ENCODE results near the gene DVL2.
A peak's percentile ranks its signal among the peaks of the same experiment; 100 is the strongest.

The DVL2 gene

DNA sequence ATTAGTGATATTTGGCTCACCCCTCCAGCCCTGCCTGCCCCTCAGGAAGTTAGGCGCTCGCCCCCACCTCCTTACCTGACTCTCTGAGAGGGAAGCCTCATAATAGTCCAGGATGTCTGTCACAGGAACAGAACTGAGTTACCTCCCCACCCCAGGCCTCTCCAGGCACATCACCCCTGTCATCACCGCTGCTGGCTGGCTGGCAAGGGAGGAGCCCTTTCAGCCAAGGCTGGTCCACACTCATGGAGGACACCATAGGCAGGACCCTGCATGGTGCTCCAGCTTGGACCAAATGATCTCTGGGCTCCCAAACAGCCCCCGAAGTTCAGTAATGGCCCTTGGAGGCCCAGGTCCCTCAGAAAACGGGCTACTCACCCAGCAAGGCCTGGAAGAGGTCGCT, 16.2 kb downstream of the DVL2 start:
- DNase-seq: no peak

DNA sequence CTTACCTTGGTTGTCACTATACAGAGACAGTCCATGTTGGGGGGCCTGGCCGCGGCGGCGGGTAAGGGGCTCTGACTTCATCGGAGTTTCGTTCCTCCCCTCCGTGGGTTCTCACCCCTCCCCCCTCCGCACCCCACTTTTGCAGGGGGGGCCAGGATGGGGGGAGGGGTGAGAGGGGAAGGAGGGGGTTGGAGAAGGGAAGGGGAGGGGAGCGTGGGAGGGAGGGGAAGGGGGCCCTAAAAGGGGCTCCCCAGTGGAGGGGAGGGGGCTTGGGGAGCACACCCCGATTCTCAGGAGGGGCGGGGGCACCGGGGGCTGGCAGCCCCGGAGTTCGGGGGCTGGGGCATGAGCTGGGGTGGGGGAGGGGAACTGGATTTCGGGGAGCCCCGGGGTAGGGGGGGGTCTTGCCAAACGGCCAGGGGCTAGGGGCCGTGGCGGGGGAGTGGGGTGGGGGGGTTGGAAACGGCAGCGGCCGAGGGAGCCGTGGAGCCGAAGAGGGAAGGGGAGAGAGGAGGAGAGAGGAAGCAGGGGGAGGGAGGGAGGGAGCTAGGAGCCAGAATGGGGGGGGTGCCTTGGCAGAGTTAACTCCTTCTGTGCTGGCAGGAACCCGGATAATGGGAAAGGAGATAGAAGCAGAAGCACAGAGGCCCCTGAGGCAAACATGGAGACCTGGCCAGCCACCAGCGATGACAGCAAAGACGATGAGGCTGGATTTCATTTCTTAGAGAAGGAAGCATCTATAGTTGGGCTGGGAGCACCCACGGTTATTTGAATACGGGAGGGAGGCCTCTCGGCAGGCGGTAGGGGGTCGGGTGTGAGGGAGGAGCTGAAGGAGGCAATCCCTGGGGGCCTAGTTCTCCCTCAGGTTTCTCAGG, 17.0 kb downstream of the DVL2 start:
- no peak for DNase-seq

DNA sequence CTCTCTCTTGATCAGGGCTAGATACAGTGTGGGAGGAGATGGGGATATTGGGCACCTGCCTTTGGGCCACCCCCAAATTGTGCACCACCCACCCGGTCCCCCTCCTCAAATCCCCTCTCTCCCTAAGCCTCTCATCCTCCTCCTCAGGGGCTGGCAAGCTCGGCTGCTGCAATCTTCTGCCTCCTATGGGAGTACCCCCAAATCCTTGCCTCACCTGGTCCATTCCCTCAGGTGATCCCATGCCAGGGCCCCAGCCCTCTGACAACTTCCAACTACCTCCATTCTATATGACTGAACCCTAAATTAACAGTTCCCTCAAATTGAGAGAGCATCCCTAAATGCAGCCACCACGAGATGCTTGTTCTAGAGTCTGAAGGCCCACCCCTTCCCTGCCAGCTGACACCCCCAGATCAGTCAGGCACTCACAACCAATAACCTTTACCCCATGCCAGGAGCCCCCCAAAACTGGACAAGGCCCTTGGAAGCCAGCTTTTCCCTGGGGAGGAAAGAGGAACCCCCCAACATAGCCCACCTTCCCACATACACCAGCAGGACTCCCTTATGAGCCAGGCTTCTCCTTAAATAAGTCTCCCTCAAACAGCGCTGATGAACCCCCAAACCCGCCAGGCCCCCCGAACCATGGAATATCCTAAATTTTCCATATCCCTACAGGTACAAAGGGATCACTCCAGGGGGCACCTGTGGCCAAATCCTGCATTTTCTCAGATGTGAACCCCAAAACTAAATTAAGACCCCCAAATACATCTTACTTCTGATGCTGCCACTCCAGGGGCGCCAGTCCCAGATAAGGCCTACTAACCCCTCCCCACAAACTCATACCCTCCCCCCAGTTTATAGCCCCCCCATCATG, 17.8 kb downstream of the DVL2 start:
- no peak for DNase-seq

DNA sequence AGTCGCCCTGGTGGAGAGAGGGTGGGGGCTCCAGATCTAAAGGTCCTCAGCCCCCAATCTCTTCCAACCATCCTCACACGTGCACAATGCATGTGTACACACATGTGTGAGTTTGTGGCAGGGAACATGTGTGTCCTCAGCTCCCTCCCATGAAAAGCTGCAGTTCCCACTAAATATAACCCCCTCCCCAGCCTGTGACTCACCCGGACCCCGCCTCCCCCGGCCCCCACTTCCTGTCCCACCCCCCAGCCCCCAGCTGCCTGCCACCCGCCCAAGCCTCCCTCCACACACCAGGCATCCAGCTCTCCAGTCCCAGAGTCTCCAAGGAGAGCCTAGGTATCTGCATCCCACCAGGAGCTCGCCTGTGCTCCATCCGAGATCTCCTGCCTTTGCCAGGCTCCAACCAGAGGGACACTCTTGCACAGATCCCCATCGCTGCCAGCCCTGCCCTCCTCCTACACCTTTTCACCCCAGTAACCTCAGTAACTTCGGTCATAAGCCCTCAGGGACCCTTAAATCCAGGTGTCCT, 18.6 kb downstream of the DVL2 start:
- DNase-seq: no peak

DNA sequence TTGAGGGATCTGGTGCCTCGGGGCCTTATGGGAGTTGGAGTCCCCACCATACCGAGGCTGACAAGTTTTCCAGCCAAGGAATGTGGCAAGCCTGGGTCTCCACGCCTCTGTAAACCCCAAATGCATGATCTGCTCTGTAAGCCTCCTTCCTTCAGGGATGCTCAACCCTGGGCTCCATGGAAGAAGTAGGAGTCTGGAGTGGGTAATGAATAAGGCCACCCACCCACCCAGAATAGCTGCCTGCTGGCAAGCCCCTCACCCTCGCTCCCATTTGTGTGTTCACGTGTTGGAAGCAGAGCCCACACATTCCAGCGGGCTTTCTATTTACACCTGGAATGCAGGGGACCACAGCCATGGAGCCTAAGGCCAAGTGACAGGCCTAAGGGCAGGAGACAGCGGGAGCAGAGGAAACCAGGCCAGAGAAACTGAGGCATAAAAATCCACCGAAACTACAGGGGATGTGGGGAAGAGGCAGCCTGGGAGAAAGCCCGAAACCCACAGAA, 19.1 kb downstream of the DVL2 start:
- DNase-seq: no peak

DNA sequence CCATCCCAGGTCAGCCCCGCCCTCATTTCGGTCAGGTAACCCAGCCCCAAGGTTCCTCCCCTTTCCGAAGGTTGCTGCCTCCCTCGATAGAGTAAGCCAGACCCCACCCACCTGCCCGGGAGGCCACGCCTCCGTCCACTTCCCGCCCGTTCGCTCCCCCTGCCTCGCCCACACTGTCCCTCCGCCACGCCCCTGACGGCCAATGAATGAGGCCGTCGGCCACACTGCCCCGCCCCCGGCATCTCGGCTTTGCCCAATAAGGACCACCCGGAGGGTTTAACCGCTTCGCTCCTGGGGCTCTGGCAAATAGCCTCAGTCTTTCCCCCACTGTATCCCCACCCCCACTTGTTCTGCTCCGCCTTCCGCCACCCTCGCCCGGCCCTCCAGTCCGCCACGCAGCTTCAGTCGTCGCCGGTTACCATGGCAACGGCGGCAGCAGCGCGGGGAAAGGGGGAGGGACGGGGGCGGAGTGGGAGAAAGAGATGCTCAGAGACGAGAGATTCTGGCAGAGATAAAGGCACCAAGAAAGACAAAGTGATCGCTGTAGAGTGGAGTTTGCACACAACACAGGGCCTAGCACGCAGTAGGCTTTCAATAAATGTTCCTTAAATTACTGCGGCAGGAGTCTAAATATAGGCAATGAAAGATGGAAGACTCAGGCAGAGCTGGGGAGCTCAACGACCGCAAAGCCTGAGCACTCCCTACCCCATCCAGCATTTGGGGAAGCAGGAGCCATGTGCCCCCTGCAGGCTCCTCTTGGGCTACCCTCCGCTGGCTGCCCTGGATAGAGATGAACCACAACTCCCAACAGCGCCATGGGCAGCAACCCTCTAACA, 19.8 kb downstream of the DVL2 start:
- DNase-seq: peak; percentile 100

DNA sequence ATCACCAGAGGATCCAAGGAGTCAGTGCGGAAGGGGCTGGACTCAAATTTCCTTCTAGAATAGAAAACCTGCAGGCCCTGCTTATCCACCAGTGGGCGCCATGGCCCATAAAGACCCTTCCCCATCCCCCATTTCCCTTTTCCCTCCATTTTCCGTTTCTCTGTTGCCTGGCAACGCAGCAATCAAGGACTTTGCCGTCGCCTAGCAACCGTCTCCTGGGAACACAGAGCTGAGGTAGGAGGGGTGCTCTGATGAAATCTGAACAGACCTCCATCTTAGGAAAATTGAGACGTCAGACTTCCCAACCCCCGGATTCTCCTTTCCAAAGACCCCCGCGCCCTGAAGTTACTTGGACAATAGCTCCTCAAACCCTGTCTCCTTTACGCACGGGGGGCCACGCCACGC, 20.4 kb downstream of the DVL2 start:
- DNase-seq: no peak

DNA sequence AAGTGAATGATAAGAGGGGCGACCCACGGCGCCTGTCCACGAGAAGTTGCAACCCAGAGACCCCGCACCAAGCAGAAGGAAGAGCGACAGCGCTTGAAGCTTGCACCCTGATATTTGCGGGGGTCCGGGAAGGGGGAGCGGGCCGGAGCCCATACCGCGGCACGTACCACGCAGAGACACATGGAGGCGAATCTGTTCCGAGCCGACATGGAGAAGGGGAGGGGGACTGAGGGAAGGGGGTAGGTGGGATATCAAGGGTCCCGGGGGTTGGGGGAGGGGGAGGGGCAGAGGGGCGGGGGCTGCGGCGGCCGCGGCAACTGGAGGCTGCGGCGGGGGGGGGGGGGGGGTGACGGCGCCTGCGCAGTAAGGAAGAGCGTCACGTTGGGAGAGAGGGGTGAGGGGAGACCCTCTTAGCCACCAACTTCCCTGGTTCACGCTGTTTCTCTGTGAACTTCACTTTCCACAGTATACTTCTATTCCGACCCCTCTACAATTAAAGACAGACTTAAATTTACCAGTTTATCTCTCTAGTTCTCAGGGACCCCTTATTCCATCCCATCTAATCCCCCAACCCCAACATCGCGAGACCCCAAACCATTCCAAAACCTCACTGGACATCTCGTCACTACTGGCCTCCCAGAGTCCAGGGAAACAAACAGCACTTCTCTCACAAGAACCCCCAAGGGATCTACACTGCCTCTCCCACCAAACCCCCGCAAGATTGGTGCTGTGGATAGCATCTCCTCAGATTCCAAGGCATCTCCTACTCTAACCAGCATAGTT, 22.6 kb downstream of the DVL2 start:
- no peak for DNase-seq

DNA sequence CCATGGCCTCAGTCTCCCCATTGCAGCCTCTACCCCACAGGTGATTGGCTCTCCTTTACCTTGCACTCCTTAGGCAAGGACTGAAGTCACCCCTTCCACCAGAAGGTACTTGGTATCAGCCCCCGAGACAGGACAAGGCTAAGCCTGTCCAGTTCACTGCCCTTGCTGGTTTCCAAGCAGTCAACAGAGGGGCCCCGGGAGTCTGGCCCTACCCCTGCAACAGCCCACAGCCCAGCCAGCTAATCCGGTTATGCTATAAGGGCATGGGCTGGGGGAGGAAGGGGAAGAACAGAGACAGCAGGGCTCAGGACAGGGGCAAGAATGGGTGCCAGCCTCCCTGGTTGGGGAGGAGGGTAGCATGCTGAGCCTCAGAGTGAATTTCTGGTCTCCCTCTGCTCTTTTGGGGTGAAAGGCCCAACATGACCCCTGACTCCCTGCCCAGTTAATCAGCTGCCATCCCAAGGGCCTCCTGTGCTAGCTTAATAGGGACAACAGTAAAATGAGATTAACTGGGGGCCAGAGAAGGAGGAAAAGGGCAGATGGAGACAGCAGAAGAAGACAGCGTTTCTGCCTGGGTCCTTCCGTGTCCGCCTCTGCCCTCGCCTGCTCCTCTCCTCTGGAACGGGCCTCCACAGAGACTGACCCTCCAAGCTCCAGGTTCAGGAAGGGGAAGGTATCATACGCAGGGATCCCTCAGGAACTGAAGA, 25.4 kb downstream of the DVL2 start:
- no peak for DNase-seq

DNA sequence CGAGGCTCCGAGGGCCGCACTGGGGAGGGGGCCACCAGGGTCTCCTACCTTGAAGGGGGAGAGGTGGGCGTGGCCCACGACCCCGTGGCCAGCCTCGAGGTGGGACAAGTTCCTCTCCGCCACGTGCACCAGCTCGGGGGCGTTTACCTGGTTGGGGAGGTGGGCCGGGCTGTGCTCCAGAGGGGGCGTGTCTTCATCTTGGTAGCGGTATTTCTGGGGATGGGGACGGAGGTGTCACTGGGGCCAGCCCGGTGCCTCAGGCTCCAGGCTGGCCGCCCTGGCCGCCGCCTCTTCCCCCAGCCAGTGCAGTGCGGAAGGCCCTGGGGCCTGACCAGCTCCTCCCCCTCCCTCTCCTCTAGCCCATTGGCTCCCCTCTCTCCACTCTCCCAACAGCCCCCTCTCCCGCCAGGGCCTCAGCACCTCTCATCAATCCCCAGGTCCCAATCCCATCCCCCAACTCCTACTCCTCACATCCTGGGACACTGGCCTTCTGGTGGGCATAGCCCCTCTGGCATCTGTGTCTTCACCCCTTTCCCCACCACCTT, 26.2 kb downstream of the DVL2 start:
- no peak for DNase-seq

DNA sequence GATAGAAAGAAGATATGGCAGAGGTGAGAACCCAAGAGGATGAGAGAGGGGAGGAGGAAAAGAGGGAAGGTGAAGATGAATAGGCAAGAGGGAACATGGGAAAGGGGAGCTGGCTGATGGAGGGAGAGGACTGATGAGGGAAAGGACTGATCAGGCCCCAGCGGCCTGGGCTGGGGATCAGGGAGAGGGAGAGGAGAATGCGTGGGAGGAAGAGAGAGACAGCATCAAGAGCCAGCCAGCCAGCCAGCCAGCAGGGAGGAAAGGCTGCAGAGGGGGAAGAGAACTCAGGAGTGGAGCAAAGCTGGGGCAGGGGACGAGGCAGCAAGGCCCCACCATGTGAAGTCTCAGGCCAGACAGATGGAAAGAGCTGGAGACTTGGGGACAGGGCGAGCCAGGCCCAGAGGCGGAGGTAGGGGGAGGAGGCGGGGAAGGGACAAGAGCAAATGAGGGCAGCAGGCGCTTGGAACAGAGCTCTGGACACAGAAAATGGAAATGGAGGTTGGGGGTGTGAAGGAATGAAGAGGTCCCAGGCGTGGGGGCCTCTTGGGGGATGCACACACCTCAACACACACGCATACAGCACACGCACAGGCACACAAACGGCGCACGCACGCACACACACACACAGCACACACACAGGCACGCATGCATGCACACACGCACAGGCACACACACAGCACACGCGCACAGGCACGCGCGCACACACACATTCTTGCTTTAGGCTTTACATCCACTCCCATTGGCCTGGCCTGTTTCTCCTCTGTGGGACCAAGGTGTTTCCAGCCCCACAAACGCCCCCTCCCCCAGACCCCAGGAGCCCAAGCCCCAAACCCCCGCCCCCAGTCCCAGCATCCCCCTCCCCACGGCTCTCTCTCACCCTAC, 27.0 kb downstream of the DVL2 start:
- DNase-seq: no peak

DNA sequence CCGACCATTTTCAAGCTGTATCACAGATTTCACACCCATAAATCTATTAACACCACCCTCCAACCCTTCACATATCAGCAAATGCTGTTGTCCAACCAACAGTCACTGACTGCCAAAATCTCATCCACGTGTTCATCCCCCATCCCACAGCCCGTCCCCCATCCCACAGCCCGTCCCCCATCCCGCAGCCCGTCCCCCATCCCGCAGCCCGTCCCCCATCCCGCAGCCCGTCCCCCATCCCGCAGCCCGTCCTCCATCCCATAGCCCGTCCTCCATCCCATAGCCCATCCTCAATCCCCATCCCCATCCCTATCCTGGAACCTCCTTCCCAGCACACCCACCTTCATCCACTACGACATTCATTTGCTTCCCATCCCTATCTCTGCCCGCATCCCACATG, 28.8 kb downstream of the DVL2 start:
- no peak for DNase-seq

DNA sequence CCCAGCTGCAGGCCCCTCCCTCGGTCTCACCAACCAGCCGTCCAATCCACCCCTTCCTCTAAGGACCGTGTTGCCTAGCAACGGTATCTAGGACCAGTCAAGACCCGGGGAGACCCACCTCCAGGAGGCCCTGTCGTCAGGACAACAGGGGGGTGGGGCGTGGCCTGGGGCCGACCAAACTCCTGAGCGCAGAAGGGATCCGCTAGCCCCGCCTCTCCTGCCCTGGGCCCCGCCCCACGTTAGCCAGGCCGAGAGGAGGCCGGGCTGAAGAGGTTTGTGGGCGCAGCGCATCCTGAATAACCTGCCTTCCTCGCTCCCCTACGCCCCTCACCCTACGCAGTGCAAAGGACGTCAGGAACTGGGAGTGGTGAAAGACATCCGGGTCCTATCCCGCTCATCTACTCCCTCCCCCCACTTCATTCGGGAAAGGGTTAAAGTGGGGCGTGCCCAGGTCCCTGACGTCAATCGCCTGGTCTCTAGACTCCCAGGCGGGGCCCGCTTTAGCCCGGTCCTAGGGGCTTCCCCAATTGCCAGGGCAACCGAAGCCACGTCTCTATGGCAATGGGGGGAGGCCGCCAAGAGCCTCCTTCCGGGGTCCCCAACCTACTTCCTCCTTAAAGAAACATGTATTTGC, 29.4 kb downstream of the DVL2 start:
- DNase-seq: peak; percentile 87

DNA sequence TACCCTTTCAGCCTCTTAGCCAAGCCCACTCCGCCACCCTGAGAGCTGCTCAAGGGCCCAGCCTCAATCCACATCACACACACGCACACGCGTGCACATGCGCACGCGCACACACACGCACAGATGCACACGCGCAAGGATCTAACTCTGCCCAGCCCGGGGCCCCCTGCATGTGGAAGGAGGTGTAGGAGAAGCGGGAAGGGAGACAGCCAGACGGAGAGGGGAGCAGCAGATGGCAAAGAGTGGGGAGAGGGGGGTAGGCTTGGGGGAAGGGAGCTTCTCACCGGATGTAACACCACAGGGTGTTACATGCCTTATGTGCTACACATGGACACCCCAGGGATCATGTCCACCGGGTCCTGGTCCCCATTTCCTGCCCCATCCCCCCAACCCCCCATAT, 30.0 kb downstream of the DVL2 start:
- no peak for DNase-seq

DNA sequence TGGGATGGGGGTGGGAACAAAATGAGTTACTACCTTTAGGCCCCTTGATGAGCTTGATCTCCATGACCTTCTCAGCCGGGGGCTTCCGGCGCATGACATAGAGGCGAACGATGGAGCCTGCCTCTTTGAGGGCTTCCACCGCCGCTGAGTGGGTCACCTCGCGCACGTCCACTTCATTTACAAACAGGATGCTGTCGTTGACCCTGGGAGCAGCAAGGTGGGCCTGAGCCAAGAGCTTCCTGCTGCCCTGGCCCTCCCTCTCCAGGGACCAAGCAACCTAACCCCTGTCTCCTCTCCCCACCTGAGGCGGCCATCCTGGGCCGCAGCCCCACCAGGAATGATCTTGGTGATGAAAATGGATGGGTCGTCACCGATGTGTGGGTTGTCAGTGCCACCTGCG, 30.9 kb downstream of the DVL2 start:
- DNase-seq: no peak

DNA sequence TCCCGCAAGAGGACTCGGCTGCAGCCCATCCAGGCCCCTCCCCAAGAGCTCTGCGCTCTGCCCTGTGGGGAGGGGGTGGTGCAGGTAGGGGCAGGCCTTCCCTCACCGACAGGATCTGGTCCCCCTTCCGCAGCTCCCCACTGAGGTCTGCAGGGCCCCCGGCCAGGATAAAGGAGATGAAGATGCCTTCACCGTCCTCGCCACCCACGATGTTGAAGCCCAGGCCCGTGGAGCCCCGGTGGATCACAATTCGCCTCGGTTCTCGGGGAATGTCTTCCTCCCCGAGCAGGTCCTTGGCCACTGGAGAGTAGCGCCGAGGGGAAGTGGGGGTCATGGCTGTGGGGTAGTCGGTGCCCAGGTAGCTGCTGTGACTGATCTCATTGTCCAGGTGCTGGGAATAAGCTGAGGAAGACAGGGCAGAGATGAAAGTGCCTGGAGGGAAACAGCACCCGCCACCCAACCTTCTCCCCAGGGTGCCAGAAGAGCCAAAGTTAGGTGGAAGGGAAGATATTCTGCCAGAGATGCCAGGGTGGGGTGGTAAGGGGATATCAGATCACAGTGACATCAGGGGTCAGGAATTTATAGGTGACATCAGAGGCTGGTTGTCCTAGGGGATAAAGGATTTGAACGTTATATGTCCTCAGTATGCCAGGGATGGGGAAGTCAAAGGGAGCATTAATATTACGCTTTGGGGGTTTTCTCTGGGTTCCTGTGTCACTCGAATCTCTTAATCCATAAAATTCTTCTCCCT, 37.5 kb downstream of the DVL2 start:
- no peak for DNase-seq

DNA sequence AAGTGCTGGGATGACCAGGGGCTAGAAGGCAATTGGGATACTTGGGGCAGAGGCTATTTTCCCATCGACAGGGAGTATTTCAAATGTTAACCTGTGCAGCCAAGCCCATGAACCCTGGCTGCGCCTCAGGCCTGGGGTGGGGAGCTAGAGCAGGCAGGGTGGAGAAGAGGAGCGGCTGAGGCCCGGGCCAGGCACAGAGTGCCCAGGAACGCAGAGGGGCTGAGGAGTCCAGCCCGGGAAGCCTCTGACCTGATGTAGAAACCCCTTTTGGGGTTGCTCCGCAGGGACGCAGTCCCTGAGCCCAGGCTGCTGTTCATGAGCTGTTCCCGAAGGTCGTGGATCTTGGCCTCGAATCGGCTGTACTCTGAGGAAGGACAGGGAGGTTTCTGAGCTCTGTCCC, 38.3 kb downstream of the DVL2 start:
- no peak for DNase-seq

DNA sequence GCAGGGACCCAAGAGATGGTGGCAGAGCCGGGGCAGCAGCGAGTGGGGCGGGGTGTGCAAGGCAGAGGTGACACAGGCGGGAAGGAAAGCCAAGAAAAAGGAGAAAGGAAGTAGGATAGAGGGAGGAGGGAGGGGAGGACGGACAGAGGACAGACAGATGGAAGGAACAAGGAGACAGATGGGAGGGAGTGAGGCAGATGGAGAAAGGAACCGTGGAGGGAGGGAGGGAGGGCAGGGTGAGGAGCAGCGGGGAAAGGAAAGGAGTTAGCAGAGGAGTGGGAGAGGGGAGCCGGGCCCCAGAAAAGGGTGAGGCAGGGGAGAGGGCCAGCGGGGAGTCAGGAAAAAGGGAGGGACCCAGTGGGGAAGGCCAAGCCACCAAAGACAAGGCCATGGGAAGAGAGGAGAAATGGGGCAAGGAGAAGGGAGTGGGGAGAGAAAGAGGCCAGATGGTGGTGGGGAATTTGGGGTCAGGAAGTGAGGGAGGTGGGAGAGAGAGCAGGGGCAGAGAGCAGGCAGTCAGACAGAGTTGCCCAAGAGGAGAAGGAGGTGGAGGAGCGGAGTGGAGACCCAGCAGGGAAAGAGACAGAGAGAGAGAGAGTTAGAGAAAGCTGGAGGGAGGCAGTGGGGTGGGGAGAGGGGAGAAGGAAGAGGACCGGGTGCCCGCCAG, 41.9 kb downstream of the DVL2 start:
- no peak for DNase-seq

Measured in stimulated activated CD4-positive, alpha-beta T cell treated with anti-CD3 and anti-CD28 coated beads, Interleukin-4, amount 100 ng/mL, for 1 hour (primary cell).